ENCODE data around the gene PPP1R9B.

Gene PPP1R9B

GRCh38 chr17:50186661-50187393, 36.4 kb upstream of the PPP1R9B start:
- DNase-seq, result no peak

- no peak for DNase-seq
Observed at GRCh38 chr17:50185631-50186471, 35.4 kb upstream of the PPP1R9B start.

- no peak for DNase-seq
Observed at GRCh38 chr17:50184611-50185398, 34.3 kb upstream of the PPP1R9B start.

GRCh38 chr17:50184064-50184463, 33.6 kb upstream of the PPP1R9B start:
- DNase-seq, result no peak

- no peak for DNase-seq
Observed at GRCh38 chr17:50183421-50183994, 33.0 kb upstream of the PPP1R9B start.

- no peak for DNase-seq
Observed at GRCh38 chr17:50182783-50183420, 32.4 kb upstream of the PPP1R9B start.

GRCh38 chr17:50181591-50182560, 31.4 kb upstream of the PPP1R9B start:
- DNase-seq, result no peak

GRCh38 chr17:50181144-50181543, 30.7 kb upstream of the PPP1R9B start:
- DNase-seq, result no peak

GRCh38 chr17:50180620-50181019, 30.1 kb upstream of the PPP1R9B start:
- no peak for DNase-seq

- DNase-seq, result no peak
Observed at GRCh38 chr17:50180111-50180510, 29.6 kb upstream of the PPP1R9B start.

GRCh38 chr17:50177983-50178834, 27.7 kb upstream of the PPP1R9B start:
- no peak for DNase-seq

GRCh38 chr17:50177476-50177875, 27.0 kb upstream of the PPP1R9B start:
- DNase-seq, result no peak

GRCh38 chr17:50176559-50177357, 26.3 kb upstream of the PPP1R9B start:
- no peak for DNase-seq

GRCh38 chr17:50175035-50175807, 24.7 kb upstream of the PPP1R9B start:
- no peak for DNase-seq

- no peak for DNase-seq
Observed at GRCh38 chr17:50174444-50174843, 24.0 kb upstream of the PPP1R9B start.

GRCh38 chr17:50173335-50173941, 23.0 kb upstream of the PPP1R9B start:
- no peak for DNase-seq

GRCh38 chr17:50172936-50173334, 22.5 kb upstream of the PPP1R9B start:
- DNase-seq, result no peak

GRCh38 chr17:50172130-50172529, 21.7 kb upstream of the PPP1R9B start:
- no peak for DNase-seq

Measured in NCI-H1694 (cell line).